HL-60 (cell line): Measurements from ENCODE around the gene EEF1AKMT2.

Experiments
- DNase-seq, 2 experiments: peaks; one replicate each; pipeline ENCODE4 v3.0.0-alpha.2; 2010 to 2020; ENCODE audit warnings: low read depth in 1 of 2, low spot score in 1 of 2
- H3K27ac ChIP-seq: fragments of 250-450 bp; sonication (Bioruptor Pico); replicated peaks from 2 replicates; pipeline ENCODE4 v1.5.1; 2020; ENCODE audit warnings: mild to moderate bottlenecking, moderate library complexity
- H3K27me3 ChIP-seq: fragments of 250-450 bp; sonication (Bioruptor Pico); 2 replicates; pipeline ENCODE4 v1.5.1; 2021; ENCODE audit warnings: mild to moderate bottlenecking, moderate library complexity; ENCODE audit not compliant: insufficient read depth, poor library complexity, severe bottlenecking
- H3K4me3 ChIP-seq: replicated peaks from 2 replicates; pipeline ENCODE4 v1.5.1; 2011; ENCODE audit warnings: mild to moderate bottlenecking, control low read depth, low read length; ENCODE audit not compliant: insufficient read depth
- GABPA ChIP-seq: IDR thresholded peaks from 2 replicates; pipeline ENCODE4 v1.6.1; 2012; ENCODE audit warnings: low read depth
- POLR2AphosphoS5 ChIP-seq: IDR thresholded peaks from 2 replicates; pipeline ENCODE4 v1.6.1; 2012; ENCODE audit warnings: low read depth
- SPI1 ChIP-seq: IDR thresholded peaks from 2 replicates; pipeline ENCODE4 v1.6.1; 2012; ENCODE audit warnings: low read depth, mild to moderate bottlenecking, borderline replicate concordance
- TF ChIP-seq, protein P1 (sequence below): IDR thresholded peaks from 2 replicates; pipeline ENCODE4 v1.6.1; 2012; ENCODE audit warnings: low read depth; ENCODE audit not compliant: insufficient replicate concordance
- TF ChIP-seq, protein P2 (sequence below): IDR thresholded peaks from one replicate; pipeline ENCODE4 v1.5.1; 2011; ENCODE audit warnings: low read length, control low read depth, inconsistent platforms; ENCODE audit not compliant: insufficient read depth

The EEF1AKMT2 gene

DNA sequence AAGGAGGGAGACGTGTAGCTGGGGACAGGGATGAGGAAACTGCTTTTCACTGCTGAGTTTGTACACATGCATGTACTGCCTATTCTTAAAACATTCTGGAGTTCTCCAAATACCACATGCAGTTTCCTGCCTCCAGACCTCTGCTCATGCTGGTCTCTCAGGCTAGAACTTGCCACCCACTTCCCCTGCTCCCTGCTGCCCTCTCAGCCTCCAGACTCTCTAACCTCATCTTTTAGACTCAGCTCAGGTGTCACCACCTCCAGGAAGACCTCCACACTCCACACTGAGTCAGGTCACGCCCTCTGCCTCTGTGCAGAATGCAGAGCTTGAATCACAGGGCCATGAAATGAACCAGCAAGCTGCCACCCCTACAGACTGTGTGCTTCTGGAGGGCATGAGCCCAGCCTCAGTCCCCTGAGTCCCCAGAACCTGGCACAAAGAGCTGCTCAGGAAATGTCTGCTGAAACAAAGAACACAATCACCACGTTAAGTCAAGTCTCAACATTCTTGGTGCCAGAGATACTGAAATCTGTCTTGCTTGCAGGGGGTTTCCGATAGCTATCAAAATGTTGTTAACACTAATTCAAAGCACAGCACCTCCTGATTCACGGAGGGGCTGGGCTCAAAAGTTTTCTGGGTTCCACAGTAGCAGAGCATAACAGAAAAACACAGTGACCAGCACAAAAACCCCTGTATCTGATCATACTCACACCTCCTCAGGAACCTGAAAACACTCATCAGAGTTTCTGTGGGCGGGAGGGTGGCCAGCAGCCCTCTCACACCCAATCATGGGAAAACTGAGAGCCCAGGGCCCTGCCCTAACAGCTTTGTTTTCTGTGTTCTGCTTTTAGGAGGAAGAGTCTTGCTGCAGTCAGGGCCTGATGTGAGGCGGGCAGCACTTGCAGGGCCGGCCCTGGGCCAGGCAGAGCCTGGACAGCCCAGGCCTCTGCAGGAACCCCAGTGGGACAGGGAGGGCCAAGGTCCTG, 68.6 kb downstream of the EEF1AKMT2 start:
- peak in 1 of 2 experiments; percentile 58 for DNase-seq
- TF ChIP-seq, protein P1, sequence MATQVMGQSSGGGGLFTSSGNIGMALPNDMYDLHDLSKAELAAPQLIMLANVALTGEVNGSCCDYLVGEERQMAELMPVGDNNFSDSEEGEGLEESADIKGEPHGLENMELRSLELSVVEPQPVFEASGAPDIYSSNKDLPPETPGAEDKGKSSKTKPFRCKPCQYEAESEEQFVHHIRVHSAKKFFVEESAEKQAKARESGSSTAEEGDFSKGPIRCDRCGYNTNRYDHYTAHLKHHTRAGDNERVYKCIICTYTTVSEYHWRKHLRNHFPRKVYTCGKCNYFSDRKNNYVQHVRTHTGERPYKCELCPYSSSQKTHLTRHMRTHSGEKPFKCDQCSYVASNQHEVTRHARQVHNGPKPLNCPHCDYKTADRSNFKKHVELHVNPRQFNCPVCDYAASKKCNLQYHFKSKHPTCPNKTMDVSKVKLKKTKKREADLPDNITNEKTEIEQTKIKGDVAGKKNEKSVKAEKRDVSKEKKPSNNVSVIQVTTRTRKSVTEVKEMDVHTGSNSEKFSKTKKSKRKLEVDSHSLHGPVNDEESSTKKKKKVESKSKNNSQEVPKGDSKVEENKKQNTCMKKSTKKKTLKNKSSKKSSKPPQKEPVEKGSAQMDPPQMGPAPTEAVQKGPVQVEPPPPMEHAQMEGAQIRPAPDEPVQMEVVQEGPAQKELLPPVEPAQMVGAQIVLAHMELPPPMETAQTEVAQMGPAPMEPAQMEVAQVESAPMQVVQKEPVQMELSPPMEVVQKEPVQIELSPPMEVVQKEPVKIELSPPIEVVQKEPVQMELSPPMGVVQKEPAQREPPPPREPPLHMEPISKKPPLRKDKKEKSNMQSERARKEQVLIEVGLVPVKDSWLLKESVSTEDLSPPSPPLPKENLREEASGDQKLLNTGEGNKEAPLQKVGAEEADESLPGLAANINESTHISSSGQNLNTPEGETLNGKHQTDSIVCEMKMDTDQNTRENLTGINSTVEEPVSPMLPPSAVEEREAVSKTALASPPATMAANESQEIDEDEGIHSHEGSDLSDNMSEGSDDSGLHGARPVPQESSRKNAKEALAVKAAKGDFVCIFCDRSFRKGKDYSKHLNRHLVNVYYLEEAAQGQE: no peak
- TF ChIP-seq GABPA: no peak
- TF ChIP-seq POLR2AphosphoS5: no peak
- TF ChIP-seq SPI1: peak; percentile 30; the same call in 1 of the 2 replicates
- TF ChIP-seq, protein P2, sequence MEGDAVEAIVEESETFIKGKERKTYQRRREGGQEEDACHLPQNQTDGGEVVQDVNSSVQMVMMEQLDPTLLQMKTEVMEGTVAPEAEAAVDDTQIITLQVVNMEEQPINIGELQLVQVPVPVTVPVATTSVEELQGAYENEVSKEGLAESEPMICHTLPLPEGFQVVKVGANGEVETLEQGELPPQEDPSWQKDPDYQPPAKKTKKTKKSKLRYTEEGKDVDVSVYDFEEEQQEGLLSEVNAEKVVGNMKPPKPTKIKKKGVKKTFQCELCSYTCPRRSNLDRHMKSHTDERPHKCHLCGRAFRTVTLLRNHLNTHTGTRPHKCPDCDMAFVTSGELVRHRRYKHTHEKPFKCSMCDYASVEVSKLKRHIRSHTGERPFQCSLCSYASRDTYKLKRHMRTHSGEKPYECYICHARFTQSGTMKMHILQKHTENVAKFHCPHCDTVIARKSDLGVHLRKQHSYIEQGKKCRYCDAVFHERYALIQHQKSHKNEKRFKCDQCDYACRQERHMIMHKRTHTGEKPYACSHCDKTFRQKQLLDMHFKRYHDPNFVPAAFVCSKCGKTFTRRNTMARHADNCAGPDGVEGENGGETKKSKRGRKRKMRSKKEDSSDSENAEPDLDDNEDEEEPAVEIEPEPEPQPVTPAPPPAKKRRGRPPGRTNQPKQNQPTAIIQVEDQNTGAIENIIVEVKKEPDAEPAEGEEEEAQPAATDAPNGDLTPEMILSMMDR: no peak
- H3K27me3 ChIP-seq: no peaks in the 10 kb centered on the region
- H3K27ac ChIP-seq: peak overlapping the region; percentile 65
- H3K4me3 ChIP-seq: no peak overlapping the region

DNA sequence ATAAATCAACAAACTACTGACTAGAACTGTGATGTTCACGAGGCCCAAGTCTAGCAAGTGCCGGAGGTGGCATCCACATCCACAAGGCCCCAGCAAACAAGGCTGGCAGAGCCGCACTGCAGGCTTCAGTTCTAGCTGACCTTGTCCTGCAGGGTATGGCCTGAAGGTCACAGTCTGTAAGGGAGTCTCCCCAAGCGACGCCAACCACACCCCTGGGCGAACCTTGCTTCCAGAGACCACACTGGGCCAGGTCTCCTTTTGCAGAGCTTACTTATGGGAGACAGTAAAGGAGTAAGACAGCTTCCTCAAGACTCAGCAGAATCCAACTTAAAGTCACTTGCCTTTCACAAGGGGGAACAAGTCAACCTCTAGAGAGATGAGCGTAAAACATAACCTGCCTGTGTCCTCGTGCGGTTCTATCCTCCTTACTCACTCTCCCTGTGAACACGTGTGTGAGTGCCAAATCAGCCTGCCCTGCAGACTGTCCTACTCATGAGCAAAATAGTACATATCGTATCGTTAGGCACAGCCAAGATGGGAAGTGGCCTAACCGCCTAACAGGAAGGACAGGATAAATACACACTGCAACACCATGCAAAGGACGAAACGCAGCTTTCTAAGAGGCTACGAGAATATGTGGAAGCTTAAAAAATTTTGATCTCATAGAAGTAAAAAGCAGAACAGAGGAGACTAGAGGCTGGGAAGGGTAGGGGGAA, 70.2 kb downstream of the EEF1AKMT2 start:
- H3K4me3 ChIP-seq: no peak overlapping the region
- H3K27ac ChIP-seq: peak overlapping the region; percentile 65
- DNase-seq: peak; percentile 74 to 91
- no peaks in the 10 kb centered on the region for H3K27me3 ChIP-seq
- TF ChIP-seq, protein P2: no peak
- TF ChIP-seq SPI1 (peak; percentile 83), GABPA (peak; percentile 54; the same call in 1 of the 2 replicates), POLR2AphosphoS5 (peak; percentile 69; the same call in 1 of the 2 replicates)

DNA sequence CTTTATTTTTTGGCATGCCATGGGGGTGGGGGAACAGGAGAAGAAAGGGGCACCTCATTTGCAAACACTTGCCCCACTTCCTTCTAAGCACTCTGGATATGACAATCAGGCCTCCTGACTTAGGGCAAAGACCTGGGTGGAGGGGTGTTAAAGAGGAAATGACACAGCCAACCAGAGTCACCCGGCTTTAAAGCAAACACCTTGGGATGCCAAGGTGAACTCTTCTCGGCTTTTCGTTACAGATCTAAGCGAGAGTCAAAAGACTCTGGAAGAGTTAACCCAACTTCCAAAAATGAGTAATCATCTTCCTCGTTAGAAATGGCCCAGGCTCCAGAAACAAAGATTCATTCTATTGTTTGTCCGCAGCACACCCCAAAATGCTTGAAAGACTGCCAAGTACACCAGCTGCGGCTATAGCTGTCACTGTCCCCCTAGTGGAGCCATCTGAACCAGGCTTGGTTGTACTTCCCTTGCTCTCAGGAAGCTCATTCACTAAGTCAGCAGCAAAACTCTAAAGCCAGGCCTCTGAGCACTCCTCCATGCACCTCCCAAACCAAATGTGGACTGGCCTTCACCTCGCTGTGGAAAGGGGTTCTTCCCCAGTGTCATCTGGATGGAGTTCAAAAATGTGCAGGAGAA, 72.4 kb downstream of the EEF1AKMT2 start:
- DNase-seq: peak; percentile 66 to 84
- H3K4me3 ChIP-seq: no peak overlapping the region
- TF ChIP-seq GABPA (no peak), POLR2AphosphoS5 (0 out of 2 replicates have a peak, but pooled peaks have one; percentile 25), SPI1 (peak; percentile 71)
- TF ChIP-seq, protein P1: no peak
- TF ChIP-seq, protein P2: peak; percentile 74
- peak overlapping the region; percentile 79 for H3K27ac ChIP-seq
- no peaks in the 10 kb centered on the region for H3K27me3 ChIP-seq
